Neutrophil (primary cell): ENCODE results near the gene GADD45A.
"Not testable (repeated sequence)": the region's sequence is repeated elsewhere in the genome, so short reads cannot be mapped to it uniquely, and the experiment has no call there.

Experiments
- H3K27ac ChIP-seq: fragments of 200-600 bp; sonication (generic); 2 replicates; pipeline ENCODE4 v1.5.1; 2016; ENCODE audit warnings: mild to moderate bottlenecking, moderate library complexity
- H3K27me3 ChIP-seq: fragments of 200-600 bp; sonication (generic); 2 replicates; pipeline ENCODE4 v1.6.0; 2016; ENCODE audit warnings: mild to moderate bottlenecking
- H3K36me3 ChIP-seq: fragments of 200-600 bp; sonication (generic); 2 replicates; pipeline ENCODE4 v1.5.1; 2017
- H3K4me1 ChIP-seq, 2 experiments: fragments of 200-600 bp in 1 of 2; sonication (generic) in 1 of 2; 1 replicate in 1 of 2; 2 replicates in 1 of 2; pipeline versions ENCODE4 v1.5.1 to v1.6.1; 2013 to 2016; ENCODE audit warnings: low read depth in 1 of 2, low read length in 1 of 2, mild to moderate bottlenecking in 1 of 2, moderate library complexity in 1 of 2; ENCODE audit not compliant: control insufficient read depth in 1 of 2, insufficient read depth in 1 of 2
- H3K4me3 ChIP-seq, 2 experiments: fragments of 200-600 bp in 1 of 2; sonication (generic) in 1 of 2; 1 replicate in 1 of 2; 2 replicates in 1 of 2; pipeline ENCODE4 v1.5.1; 2013 to 2016; ENCODE audit warnings: low read depth in 1 of 2, low read length in 1 of 2, mild to moderate bottlenecking in 1 of 2, moderate library complexity in 1 of 2
- H3K9me3 ChIP-seq: fragments of 200-600 bp; sonication (generic); 2 replicates; pipeline ENCODE4 v1.5.1; 2016
- TF ChIP-seq, protein P1 (sequence below): fragments of 200-600 bp; sonication (generic); IDR thresholded peaks from 2 replicates; pipeline ENCODE4 v1.5.1; 2016; ENCODE audit warnings: antibody characterized with exemption

The GADD45A gene

DNA sequence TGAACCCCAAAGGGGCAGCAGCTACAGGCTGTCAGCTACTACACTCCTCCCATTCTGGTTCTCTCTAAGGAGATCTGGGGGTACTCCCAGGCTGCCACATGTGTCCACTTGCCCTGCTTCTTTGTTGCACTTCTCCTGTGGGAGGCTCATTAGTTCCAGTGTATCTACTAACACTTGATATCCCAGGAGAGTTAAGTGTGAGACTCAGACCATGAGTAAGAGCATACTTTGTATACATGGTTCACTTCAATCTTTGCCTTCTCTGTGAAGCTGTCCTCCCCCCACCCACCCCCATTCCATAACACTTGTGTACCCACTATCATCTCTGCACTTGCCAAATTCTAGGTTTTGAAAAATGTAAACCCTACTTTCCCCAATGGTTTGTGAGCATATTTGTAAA is 34.9 kb upstream of the GADD45A start:
- H3K36me3 ChIP-seq = no peaks in the 10 kb centered on the region
- H3K4me3 ChIP-seq = no peak overlapping the region
- H3K9me3 ChIP-seq = no peaks in the 10 kb centered on the region
- H3K27ac ChIP-seq = no peak overlapping the region
- TF ChIP-seq, protein P1, sequence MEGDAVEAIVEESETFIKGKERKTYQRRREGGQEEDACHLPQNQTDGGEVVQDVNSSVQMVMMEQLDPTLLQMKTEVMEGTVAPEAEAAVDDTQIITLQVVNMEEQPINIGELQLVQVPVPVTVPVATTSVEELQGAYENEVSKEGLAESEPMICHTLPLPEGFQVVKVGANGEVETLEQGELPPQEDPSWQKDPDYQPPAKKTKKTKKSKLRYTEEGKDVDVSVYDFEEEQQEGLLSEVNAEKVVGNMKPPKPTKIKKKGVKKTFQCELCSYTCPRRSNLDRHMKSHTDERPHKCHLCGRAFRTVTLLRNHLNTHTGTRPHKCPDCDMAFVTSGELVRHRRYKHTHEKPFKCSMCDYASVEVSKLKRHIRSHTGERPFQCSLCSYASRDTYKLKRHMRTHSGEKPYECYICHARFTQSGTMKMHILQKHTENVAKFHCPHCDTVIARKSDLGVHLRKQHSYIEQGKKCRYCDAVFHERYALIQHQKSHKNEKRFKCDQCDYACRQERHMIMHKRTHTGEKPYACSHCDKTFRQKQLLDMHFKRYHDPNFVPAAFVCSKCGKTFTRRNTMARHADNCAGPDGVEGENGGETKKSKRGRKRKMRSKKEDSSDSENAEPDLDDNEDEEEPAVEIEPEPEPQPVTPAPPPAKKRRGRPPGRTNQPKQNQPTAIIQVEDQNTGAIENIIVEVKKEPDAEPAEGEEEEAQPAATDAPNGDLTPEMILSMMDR = no peak
- H3K27me3 ChIP-seq = no peaks in the 10 kb centered on the region
- peaks cover 0 to 5% of the 10 kb centered on the region in 2 experiments for H3K4me1 ChIP-seq

GRCh38 chr1:67651031-67651430 is 34.0 kb upstream of the GADD45A start:
- TF ChIP-seq, protein P1 = no peak
- Histone ChIP-seq H3K9me3 (no peaks in the 10 kb centered on the region), H3K27ac (no peak overlapping the region), H3K36me3 (no peaks in the 10 kb centered on the region), H3K4me1 (peaks cover 0 to 5% of the 10 kb centered on the region in 2 experiments), H3K4me3 (no peak overlapping the region), H3K27me3 (no peaks in the 10 kb centered on the region)

DNA sequence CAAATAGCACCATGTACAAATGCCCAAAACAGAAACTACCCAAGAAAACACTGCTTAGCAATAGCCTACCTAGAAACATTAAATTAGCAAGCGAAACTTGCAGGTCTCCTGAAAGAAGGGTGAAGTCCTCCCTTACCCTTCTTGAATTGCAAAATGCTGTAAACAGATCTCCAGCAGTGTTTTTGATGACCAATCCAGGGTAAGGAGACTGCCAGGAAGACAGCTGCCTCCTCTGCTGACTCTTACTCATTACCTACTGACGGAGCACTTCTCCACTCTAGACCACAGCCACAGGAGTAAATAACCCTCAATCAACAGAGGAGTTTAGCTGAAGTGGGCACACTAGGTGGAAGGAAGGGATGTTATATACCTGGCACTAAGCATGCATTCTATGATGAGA is 32.2 kb upstream of the GADD45A start:
- Histone ChIP-seq H3K27ac (no peak overlapping the region), H3K4me1 (peaks cover 0 to 5% of the 10 kb centered on the region in 2 experiments), H3K9me3 (no peaks in the 10 kb centered on the region), H3K4me3 (no peak overlapping the region), H3K27me3 (no peaks in the 10 kb centered on the region), H3K36me3 (no peaks in the 10 kb centered on the region)
- TF ChIP-seq, protein P1 = no peak

GRCh38 chr1:67653304-67653703 is 31.7 kb upstream of the GADD45A start:
- H3K27me3 ChIP-seq = no peaks in the 10 kb centered on the region
- no peaks in the 10 kb centered on the region for H3K36me3 ChIP-seq
- no peak overlapping the region for H3K27ac ChIP-seq
- TF ChIP-seq, protein P1 = no peak
- peaks cover 0 to 5% of the 10 kb centered on the region in 2 experiments for H3K4me1 ChIP-seq
- H3K9me3 ChIP-seq = no peaks in the 10 kb centered on the region
- no peak overlapping the region for H3K4me3 ChIP-seq

- Histone ChIP-seq H3K9me3 (no peaks in the 10 kb centered on the region), H3K36me3 (no peaks in the 10 kb centered on the region), H3K27ac (no peak overlapping the region), H3K4me3 (no peak overlapping the region), H3K4me1 (no peaks in the 10 kb centered on the region), H3K27me3 (no peaks in the 10 kb centered on the region)
- TF ChIP-seq, protein P1 = no peak
Observed at GRCh38 chr1:67655581-67655980, 29.4 kb upstream of the GADD45A start.

DNA sequence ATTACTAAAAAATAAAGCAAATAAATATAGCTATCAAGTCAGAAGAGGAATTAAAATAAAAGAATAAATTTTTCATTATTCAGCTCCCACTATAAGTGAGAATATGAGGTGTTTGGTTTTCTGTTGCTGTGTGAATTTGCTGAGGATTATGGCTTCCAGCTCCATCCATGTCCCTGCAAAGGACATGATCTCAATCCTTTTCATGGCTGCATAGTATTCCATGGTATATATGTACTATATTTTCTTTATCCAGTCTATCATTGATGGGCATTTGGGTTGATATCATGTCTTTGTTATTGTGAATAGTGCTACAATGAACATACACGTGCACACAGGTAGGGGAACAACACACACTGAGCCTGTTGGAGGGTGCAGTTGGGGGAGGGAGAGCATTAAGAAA is 27.8 kb upstream of the GADD45A start:
- not testable (repeated sequence) for H3K4me3 ChIP-seq, H3K27ac ChIP-seq, H3K36me3 ChIP-seq, H3K9me3 ChIP-seq, H3K27me3 ChIP-seq, H3K4me1 ChIP-seq
